ENCODE data around the gene MIOS.
A peak's percentile ranks its signal among the peaks of the same experiment; 100 is the strongest.

Gene MIOS

GRCh38 chr7:7566651-7567611 is at the start of gene MIOS:
TSS of gene MIOS (plus strand) at chr7:7566884. CDS start at chr7:7572476, 5,592 bp downstream.
- no peak for FAIRE-seq

DNA sequence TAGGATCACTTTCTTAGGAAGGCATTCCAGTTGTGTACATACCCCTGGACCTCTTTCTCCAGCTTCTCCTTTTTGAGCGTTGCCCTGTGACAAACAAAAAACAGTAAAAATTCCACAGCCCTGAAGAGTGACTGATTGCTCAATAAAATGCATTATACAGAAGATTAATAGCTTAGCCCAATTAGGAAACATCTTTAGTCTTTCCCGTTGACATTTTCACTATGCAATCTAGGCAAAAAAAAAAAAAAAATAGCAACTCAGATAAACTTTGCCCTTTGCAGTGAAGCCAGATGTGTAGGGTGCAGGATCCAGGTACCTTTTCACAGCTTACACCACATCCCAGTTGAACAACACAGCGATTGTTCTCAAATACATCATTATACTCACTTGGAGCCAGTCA is 48.9 kb upstream of the MIOS start:
- FAIRE-seq, result no peak

GRCh38 chr7:7519056-7519455 is 47.6 kb upstream of the MIOS start:
- FAIRE-seq, result no peak

GRCh38 chr7:7519528-7519927 is 47.2 kb upstream of the MIOS start:
- peak; percentile 66 for FAIRE-seq

- no peak for FAIRE-seq
Observed at GRCh38 chr7:7521259-7521658, 45.4 kb upstream of the MIOS start.

- FAIRE-seq, result no peak
Observed at GRCh38 chr7:7522421-7522820, 44.3 kb upstream of the MIOS start.

DNA sequence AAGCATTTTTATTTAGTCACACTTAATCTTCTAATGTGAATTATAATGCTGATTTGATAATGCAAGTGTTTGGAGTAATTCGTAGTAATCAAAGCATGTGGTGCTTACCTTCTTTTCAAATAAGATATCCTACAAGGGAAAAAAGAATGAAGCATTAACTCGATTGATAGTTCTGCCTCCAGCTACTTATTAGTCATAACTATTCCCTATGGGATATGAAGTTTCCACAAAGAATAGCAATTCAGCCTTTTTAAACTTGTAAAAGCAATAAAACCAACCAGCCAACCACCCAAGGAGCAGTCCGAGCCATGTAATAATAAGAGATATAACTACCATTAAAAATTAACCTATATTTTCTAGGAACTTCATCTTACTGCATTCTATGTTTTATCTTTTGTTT is 42.6 kb upstream of the MIOS start:
- FAIRE-seq, result no peak

- no peak for FAIRE-seq
Observed at GRCh38 chr7:7526006-7526405, 40.7 kb upstream of the MIOS start.

GRCh38 chr7:7527047-7527446 is 39.6 kb upstream of the MIOS start:
- FAIRE-seq, result peak; percentile 70

GRCh38 chr7:7529328-7529727 is 37.4 kb upstream of the MIOS start:
- FAIRE-seq, result no peak

GRCh38 chr7:7533831-7534430 is 32.8 kb upstream of the MIOS start:
- no peak for FAIRE-seq

DNA sequence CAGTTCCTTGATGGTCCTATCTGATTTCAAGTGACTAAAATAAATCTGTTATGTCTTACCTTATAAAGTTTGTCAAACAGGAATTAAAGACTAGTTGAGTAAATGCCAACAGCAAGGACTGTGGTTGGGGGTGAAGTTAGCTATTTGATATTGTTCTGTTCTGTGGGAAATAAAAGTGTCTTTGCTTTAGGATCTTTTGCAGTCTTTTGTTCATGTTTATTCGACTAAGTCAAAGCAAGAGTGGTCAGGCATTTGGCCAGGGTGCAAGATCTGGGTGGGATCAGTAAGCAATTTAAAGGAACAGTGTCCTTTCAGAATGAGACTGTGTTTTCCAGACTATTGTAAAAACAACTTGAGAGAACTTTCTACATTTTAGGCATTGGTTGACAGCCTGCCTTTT is 31.0 kb upstream of the MIOS start, which contains the start of gene COL28A1:
COL28A1 (minus strand) TSS at position 183 of the 400 bp plus-strand sequence. CDS start 2,998 bp downstream, outside the sequence.
- FAIRE-seq, result no peak

DNA sequence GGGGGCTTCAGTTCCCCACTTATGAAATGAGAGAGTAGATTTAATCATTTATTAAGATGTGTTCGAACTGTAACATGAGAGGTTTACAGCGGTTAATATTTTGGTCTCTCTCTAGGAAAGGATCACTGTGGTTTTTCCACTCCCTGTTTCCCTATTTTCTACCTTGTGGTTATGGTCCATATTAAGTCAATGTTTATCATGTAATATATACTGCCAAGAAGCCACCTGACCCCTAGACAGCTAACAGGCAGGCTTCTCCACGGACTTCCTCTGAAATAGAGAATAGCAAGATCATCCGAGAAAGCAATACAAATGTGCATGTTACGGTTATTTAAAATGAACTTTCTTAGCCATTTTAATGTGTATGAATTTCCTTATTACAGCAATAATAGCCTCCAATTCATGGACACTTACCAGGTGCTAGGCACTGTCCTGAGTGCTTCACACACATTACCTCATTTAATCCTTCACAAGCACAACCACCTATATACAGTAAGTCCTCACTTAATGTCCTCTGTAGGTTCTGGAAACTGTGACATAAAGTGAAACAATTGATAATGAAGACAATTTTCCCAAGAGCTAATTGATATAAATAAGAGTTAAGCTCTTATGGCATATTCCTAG is 30.2 kb upstream of the MIOS start:
- no peak for FAIRE-seq

- no peak for FAIRE-seq
Observed at GRCh38 chr7:7537711-7538110, 29.0 kb upstream of the MIOS start.

- FAIRE-seq, result no peak
Observed at GRCh38 chr7:7539152-7539551, 27.5 kb upstream of the MIOS start.

DNA sequence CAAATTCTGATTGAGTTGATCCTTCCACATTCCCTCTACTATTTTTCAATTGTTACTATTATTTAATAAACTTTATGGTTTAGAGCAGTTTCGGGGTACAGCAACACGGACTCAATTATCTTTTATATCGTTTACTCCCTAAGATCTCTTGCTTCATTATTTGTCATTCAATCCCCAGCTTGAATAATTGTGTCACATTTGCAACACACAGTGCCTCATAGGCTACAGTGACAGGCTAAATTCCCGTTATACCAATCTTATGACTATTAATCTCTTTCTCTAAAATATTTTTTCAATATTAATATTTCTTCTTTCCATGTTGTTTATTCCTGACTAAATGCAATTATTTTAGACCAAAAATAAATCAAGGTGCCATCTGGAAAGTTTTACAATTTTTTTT is 27.0 kb upstream of the MIOS start:
- no peak for FAIRE-seq

DNA sequence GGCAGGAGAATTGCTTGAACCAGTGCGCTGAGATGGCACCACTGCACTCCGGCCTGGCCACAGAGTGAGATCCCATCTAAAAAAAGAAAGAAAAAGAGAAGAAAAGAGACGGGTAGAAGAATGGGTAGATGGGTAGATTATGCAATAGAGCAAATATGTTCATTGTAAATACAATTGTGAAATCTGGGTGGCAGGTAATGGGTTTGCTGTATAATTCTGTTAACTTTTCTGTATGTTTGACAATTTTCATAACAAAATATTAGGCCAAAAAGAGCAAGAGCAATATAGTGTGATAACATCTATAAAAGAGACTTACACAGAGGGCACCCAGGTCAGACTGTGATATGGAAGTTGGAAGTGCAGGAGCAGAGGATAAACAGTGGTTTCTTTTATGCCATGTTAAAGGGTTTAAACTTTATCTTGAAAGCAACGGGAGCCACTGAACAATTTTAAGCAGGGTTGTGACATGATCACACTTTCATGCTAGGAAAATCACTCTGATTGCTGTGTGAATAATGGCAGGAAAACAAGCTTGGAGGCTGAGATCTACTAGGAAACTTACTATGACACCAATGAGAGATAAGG is 24.3 kb upstream of the MIOS start:
- no peak for FAIRE-seq

- FAIRE-seq, result no peak
Observed at GRCh38 chr7:7548407-7548806, 18.3 kb upstream of the MIOS start.

DNA sequence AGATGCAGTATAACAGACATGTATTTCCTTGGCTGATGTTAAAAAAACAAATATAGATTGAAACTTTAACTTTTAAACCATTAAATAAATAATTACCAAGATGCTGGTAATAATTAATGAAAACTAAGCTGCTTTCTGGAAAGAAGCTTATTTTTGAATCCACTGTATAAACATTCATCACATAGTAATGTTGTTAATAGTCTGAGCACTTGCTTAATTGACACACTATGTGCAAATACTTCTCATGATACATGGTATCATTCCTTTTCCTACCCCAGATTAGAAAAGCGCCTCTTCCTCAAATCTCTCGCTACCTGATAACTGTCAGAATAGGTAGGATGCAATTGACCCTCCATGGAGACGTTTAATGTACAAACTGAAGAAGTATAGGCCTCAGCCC is 16.0 kb upstream of the MIOS start:
- no peak for FAIRE-seq

DNA sequence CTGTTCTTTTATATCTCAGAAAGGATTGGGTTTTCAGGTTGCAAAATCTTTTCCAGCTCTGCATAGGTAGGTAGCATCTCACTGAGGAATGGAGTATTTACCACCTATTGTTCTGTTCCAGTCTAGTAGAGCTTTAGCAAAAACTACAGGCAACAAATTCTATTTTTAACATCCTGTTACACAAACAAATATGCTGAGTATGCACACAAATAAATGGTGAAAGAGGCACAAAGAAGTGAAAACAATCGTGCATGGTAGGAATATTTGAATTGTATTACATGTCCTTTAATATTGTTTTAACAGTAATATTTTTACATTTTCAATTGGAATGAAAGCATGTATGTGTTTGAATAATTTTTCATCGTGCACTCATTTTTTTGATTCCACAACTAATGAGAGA is 14.5 kb upstream of the MIOS start:
- peak; percentile 89 for FAIRE-seq

DNA sequence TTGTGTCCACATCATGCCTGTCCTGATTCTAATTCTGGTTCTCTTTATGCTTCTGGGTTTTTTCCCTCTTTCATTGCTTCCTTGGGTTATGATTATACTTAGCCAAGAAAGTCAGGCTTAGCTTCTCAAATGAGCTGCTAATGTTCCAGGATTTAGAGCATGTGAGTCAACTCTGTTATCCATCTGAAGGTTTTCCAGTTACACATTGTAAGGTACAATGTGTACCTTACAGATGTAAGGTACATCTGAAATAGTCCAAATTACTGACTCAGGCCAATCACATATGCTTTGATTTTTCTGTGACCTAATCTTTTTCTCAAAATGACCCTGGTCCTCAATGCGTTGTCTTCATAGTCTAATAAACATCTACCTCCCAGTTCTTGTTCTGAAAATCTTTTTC is 13.3 kb upstream of the MIOS start:
- FAIRE-seq, result no peak

DNA sequence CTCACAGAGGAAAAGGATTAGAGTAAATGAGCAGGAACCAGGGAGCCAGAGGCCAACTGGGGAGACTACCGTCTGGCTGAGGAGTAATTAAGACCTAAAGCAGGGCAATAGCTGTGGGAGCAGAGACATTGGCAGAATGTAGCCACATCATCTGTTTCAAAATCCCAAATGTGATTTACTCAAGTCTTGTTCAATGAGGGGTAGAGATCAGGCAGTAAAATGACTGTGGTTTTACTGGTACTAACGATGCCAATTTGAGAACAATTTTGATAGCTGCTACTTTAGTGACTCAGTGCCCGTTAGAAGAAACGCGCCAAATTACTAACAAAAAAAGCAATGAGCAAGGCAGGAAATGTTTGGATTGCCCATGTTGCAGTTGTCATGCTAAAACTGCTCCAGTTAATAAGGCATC is 12.7 kb upstream of the MIOS start:
- FAIRE-seq, result peak; percentile 99
